Anterior cingulate cortex (tissue), 58 donors: ENCODE results near the gene CCAR1.
"Not testable (repeated sequence)": the region's sequence is repeated elsewhere in the genome, so short reads cannot be mapped to it uniquely, and the experiment has no call there.

ENCODE experiments used
- DNase-seq, 58 donors: peaks; one replicate each; lab custom pipeline; 2025; lab: John Stamatoyannopoulos, UW

CCAR1 gene

GRCh38 chr10:68759223-68759863, 38.3 kb downstream of the CCAR1 start:
- no peak for DNase-seq

GRCh38 chr10:68759967-68760366, 38.9 kb downstream of the CCAR1 start:
- DNase-seq: no peak

DNA sequence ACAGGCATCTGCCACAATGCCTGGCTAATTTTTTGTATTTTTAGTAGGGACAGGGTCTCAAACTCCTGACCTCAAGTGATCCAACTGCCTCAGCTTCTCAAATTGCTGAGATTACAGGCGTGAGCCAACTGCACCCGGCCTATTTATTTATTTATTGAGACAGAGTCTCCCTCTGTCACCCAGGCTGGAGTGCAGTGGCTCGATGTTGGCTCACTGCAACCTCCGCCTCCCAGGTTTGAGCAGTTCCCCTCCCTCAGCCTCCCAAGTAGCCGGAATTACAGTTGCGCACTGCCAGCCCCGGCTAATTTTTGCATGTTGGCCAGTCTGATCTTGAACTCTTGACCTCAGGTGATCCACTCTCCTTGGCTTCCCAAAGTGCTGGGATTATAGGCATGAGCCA, 46.4 kb downstream of the CCAR1 start:
- DNase-seq: not testable (repeated sequence)

GRCh38 chr10:68781613-68782574, 60.9 kb downstream of the CCAR1 start:
- no peak for DNase-seq

DNA sequence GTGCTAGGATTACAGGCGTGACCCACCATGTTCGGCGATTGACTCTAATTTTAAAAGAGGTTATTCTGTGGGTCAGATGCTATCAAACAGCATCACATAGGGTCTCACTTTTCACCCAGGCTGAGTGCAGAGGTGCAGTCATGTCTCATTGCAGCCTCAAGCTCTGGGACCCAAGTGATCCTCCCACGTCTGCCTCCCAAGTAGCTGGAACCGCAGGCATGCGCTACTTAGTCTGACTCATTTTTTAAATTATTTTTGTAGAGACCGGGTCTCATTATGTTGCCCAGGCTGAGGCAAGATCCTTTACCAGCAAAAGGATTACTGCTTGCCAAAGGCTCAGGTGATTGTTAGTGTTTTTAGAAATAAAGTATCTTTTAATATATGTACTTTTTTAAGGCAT, 63.4 kb downstream of the CCAR1 start:
- no peak for DNase-seq

- no peak for DNase-seq
These were observed 66.8 kb downstream of the CCAR1 start for GRCh38 chr10:68787813-68788212.

DNA sequence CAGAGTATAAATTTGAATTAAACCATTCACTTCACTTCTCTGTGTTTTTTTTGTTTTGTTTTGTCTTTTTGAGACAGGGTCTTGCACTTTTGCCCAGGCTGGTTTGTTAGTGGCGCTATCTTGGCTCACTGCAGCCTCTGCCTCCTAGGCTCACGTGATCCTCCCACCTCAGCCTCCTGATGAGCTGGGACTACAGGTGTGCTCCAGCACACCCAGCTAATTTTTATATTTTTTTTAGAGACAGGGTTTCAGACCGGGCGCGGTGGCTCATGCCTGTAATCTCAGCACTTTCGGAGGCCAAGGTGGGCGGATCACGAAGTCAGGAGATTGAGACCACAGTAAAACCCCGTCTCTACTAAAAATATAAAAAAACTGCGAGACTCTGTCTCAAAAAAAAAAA, 69.4 kb downstream of the CCAR1 start:
- DNase-seq: no peak

- DNase-seq: no peak
These were observed 71.1 kb downstream of the CCAR1 start for GRCh38 chr10:68792115-68792514.

GRCh38 chr10:68795886-68796532, 75.0 kb downstream of the CCAR1 start:
- DNase-seq: no peak

- DNase-seq: no peak
These were observed 75.6 kb downstream of the CCAR1 start for GRCh38 chr10:68796605-68797004.

GRCh38 chr10:68800211-68800610, 79.2 kb downstream of the CCAR1 start:
- DNase-seq: no peak

- DNase-seq: no peak
These were observed 83.7 kb downstream of the CCAR1 start for GRCh38 chr10:68804692-68805091.

- not testable (repeated sequence) for DNase-seq
These were observed 89.8 kb downstream of the CCAR1 start for GRCh38 chr10:68810830-68811229.

GRCh38 chr10:68811314-68812009, 90.4 kb downstream of the CCAR1 start:
- DNase-seq: no peak

DNA sequence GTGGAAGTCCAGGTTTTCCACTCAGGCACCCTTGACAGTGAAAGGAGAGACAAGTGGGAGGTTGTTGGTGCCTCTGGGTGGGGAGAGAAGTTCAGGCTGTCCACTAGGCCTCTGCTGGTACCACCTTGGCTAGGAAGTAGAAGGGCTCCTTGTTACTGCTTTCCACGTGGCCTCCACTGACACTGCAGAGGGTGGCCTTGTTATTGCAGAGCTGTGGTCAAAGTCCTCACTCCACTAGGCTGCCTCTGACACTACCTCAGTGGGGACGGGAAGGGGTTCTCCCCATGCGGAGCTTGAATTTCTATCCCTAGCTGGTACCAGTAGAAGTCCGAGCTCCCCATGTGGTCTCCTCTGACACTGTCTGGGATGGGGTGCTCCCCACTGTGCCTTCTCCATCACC, 91.4 kb downstream of the CCAR1 start:
- DNase-seq: no peak

DNA sequence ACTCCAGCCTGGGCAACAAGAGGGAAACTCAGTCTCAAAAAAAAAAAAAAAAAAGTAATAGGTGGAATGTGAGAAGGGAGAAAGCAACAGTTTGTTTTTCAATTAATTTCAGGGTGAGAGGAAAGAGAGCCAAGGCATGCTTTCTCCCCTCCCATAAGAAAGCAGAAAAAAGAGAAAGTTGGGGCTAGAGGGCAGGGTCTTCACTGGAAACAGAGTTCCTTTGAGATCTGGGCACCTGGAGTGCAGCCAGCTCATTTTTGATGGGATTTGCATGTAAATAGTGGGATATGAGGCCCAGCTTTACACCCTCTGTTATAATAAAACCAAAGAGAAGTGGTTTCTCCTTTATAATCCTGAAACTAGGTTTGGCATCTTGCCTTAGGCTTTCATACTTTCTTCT, 92.5 kb downstream of the CCAR1 start:
- peak in 39 of 58 donors; percentile 5 to 80 (median 43) for DNase-seq

DNA sequence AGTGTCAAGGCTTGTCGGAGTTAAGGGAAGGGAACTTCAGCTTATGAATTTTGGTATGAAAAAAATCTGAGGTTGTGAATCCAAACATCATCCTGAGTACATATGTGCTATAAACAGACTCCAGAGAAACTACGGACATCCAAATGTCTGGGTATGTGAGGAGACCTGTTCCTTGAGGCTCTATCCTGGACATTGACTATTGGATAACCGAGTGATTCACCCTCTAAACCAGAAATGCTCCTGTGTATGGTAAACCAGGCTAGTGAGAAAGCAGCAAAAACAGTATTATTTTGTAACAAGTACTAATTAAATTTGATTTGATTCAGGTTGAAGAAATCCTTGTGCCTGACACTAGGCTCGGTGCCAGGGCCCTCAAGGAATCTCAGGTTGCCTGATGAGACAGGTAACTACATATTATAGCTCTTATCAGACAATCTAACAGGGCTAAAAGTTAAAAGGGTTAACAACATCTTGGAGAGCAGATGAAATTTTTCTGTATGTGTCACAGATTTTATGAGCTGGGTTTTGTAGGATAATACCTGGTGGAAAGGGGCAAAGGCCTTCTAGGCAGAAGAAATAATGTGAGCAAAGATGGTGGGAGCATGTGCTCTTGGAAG, 95.9 kb downstream of the CCAR1 start:
- no peak for DNase-seq

- not testable (repeated sequence) for DNase-seq
These were observed 99.3 kb downstream of the CCAR1 start for GRCh38 chr10:68820359-68820758.

DNA sequence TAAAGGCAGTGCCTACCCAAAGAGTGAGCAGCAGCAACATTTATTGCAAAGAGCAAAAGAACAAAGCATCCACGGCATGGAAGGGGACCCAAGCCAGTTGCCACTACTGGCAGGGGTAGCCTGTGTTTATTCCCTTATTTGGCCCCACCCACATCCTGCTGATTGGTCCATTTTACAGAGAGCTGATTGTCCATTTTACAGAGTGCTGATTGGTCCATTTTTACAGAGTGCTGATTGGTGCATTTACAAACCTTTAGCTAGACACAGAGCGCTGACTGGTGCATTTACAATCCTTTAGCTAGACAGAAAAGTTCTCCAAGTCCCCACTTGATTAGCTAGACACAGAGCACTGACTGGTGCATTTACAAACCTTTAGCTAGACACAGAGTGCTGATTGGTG, 101.6 kb downstream of the CCAR1 start:
- not testable (repeated sequence) for DNase-seq
